Body of pancreas (tissue), 4 donors: ENCODE measurements around the gene CTSD. TPM values are rescaled to one million over a fixed set of nuclear protein-coding genes. Genes with fewer than 3 reads are reported as not detected.

ENCODE experiments used
- ATAC-seq: fragments of 150-250 bp; one replicate; pipeline ENCODE4 v1.9.1; 2016
- DNase-seq, 4 donors: peaks; one replicate each; pipeline ENCODE4 v3.0.0-alpha.2; 2019
- H3K27ac ChIP-seq, 4 donors: fragments of 200-600 bp; sonication (generic); 1 replicate in 3 of 4; 2 replicates in 1 of 4; pipeline versions ENCODE4 v1.5.1 to v1.6.1; 2016 to 2019; ENCODE audit warnings: mild to moderate bottlenecking in 1 of 4, mixed read lengths in 1 of 4, moderate library complexity in 1 of 4
- H3K27me3 ChIP-seq, 2 donors: fragments of 200-600 bp; sonication (generic); one replicate each; pipeline ENCODE4 v1.6.0; 2016; ENCODE audit warnings: mild to moderate bottlenecking in 1 of 2
- H3K36me3 ChIP-seq, 2 donors: fragments of 200-600 bp; sonication (generic); replicated peaks in 1 of 2; 2 replicates each; pipeline ENCODE4 v1.5.1; 2016; ENCODE audit warnings: low read depth in 2 of 2; ENCODE audit not compliant: insufficient read depth in 1 of 2
- H3K4me1 ChIP-seq: fragments of 200-600 bp; sonication (generic); one replicate; pipeline ENCODE4 v1.6.0; 2016
- H3K4me3 ChIP-seq, 2 donors: fragments of 200-600 bp; sonication (generic); 1 replicate in 1 of 2; 2 replicates in 1 of 2; pipeline ENCODE4 v1.5.1; 2016 to 2019
- H3K9me3 ChIP-seq, 3 donors: fragments of 200-600 bp; sonication (generic); 1 replicate in 2 of 3; 2 replicates in 1 of 3; pipeline ENCODE4 v1.5.1; 2016
- POLR2A ChIP-seq, 3 donors: fragments of 450-650 bp; IDR thresholded peaks; one replicate each; pipeline ENCODE4 v1.6.1; 2016; ENCODE audit warnings: antibody characterized with exemption in 3 of 3, mild to moderate bottlenecking in 2 of 3
- WGBS, 2 donors: methylation state at CpG; one replicate each; pipeline ENCODE4 v1.1.5; 2017; 5-methylcytosine and 5-hydroxymethylcytosine counted together
- intact Hi-C: fragments of 100-400 bp; cut with DNase I; formaldehyde crosslinking; loops from one replicate; pipeline ENCODE4 v1.15.1; 2023
- total RNA-seq, 2 donors: library from RNA; depleted of rRNA; stranded (reverse); fragments of >200 nt; gene quantifications; one replicate each; pipeline ENCODE4 v1.1.0, GENCODE V29; 2016
- TF ChIP-seq, protein P1 (sequence below), 7 experiments: fragments of 450-650 bp in 4 of 7; fragments of 200-600 bp in 3 of 7; sonication (generic) in 3 of 7; IDR thresholded peaks; one replicate each; pipeline ENCODE4 v1.5.1; 2016 to 2019; ENCODE audit warnings: antibody characterized with exemption in 7 of 7

Gene CTSD
- total RNA-seq, 2 donors from 2014 or later = 214 to 255 TPM

DNA sequence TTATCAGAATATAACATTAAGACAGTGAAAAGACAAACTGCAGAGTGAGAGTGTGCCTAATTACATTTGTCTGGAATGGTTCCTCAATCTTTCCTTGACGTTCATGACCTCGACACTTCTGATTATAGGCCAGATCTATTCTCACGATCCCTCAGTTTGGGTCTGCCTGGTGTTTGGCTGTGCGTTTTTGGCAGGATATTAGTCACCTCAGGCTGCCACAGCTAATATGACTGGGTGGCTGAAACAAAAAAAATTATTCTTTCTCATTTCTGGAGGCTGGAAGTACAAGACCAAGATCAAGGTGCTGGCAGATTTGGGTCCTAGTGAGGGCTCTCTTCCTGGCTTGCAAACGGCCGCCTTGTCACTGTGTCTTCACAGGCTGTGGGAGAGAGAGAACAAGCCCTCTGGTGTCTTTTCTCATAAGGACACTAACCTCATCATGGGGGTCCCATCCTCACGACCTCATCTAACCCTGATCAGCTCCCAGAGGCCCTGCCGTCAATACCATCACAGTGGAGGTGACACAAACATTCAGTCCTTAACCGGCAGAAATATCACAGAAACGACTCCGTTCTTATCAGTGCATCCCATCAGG lies 36.5 kb downstream of the CTSD start:
- Histone ChIP-seq H3K27me3 (no peaks in the 10 kb centered on the region), H3K4me3 (no peak overlapping the region), H3K4me1 (no peaks in the 10 kb centered on the region), H3K36me3 (no peaks in the 10 kb centered on the region), H3K9me3 (no peaks in the 10 kb centered on the region), H3K27ac (no peak overlapping the region)
- DNase-seq (no peak), ATAC-seq (no peak)
- intact Hi-C loops = no loop called here
- TF ChIP-seq, protein P1, sequence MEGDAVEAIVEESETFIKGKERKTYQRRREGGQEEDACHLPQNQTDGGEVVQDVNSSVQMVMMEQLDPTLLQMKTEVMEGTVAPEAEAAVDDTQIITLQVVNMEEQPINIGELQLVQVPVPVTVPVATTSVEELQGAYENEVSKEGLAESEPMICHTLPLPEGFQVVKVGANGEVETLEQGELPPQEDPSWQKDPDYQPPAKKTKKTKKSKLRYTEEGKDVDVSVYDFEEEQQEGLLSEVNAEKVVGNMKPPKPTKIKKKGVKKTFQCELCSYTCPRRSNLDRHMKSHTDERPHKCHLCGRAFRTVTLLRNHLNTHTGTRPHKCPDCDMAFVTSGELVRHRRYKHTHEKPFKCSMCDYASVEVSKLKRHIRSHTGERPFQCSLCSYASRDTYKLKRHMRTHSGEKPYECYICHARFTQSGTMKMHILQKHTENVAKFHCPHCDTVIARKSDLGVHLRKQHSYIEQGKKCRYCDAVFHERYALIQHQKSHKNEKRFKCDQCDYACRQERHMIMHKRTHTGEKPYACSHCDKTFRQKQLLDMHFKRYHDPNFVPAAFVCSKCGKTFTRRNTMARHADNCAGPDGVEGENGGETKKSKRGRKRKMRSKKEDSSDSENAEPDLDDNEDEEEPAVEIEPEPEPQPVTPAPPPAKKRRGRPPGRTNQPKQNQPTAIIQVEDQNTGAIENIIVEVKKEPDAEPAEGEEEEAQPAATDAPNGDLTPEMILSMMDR (IDR thresholded peaks at IDR 0.05) = no peak
- TF ChIP-seq POLR2A (IDR thresholded peaks at IDR 0.05) = no peak
- WGBS, 2 donors = 35 to 37% methylated on average over 11 of the region's 11 CpGs

DNA sequence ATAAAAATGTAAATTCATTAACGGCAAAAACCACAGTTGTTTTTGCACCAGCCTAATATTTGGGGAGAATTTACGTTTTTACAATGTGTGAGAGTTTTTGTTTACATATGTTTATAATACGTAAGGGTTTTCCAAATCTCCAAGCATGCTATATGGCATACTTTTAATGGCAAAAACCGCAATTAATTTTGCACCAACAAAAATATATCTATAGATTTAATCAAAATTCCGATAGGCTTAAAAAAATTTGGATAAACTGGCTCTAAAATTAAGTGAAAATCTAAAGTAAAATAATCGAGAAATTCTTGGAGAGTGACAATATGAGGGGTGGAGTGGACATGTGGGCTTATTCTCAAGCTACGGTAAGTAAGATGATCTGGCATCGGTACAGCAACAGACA lies 43.9 kb downstream of the CTSD start:
- 51 to 67% methylated on average over 8 of the region's 8 CpGs for WGBS, 2 donors
- intact Hi-C loops = no loop called here
- DNase-seq (no peak), ATAC-seq (no peak)
- Histone ChIP-seq H3K27ac (no peak overlapping the region), H3K27me3 (no peaks in the 10 kb centered on the region), H3K36me3 (no peaks in the 10 kb centered on the region), H3K4me3 (peak overlapping the region in 1 of 2 donors; percentile 7), H3K4me1 (no peaks in the 10 kb centered on the region), H3K9me3 (no peaks in the 10 kb centered on the region)
- TF ChIP-seq POLR2A (IDR thresholded peaks at IDR 0.05) = no peak
- TF ChIP-seq, protein P1 (IDR thresholded peaks at IDR 0.05) = no peak

DNA sequence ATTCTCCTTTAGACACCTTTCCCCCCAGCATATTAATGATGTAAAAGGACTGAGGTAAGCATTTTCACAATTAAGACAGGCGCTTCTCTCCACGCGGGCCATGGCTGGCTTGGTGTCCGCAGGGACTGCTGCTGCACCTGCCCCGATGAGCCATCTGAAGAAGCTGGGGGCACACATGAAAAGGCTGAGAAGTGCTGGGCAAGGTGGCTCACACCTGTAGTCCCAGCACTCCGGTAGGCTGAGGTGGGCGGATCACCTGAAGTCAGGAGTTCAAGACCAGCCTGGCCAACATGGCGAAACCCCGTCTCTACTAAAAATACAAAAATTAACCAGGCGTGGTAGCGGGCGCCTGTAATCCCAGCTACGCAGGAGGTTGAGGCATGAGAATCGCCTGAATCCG lies 45.4 kb downstream of the CTSD start:
- Histone ChIP-seq H3K27me3 (no peaks in the 10 kb centered on the region), H3K9me3 (no peaks in the 10 kb centered on the region), H3K36me3 (no peaks in the 10 kb centered on the region), H3K4me1 (no peaks in the 10 kb centered on the region), H3K4me3 (no peak overlapping the region), H3K27ac (no peak overlapping the region)
- ATAC-seq = no peak
- intact Hi-C loops = no loop called here
- 86 to 93% methylated on average over 15 of the region's 15 CpGs for WGBS, 2 donors
- DNase-seq = no peak
- TF ChIP-seq POLR2A (IDR thresholded peaks at IDR 0.05) = no peak
- TF ChIP-seq, protein P1 (IDR thresholded peaks at IDR 0.05) = no peak

DNA sequence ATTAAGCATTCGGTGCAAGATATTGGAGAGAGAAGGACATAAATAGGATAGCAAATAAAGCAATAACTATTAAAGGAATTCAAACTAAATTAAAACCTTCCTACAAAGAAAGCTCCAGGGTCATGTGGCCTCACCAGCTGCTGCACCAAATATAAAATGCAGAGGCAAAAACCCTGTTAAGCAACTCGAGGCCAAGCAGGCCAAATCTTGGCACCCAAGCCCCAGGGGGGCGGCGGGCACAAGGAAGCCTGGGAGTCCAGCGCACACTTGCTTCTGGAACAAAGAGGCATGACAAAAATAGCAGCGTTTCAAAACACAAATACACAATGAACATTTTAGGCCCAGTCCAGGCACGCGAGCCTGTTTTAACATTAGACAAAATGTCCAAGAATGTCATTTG lies 46.0 kb downstream of the CTSD start:
- Histone ChIP-seq H3K4me1 (no peaks in the 10 kb centered on the region), H3K9me3 (no peaks in the 10 kb centered on the region), H3K27ac (no peak overlapping the region), H3K4me3 (no peak overlapping the region), H3K36me3 (no peaks in the 10 kb centered on the region), H3K27me3 (no peaks in the 10 kb centered on the region)
- intact Hi-C loops = no loop called here
- DNase-seq (no peak), ATAC-seq (no peak)
- TF ChIP-seq, protein P1 (IDR thresholded peaks at IDR 0.05) = no peak
- TF ChIP-seq POLR2A (IDR thresholded peaks at IDR 0.05) = no peak
- WGBS, 2 donors = 77% methylated on average over 8 of the region's 8 CpGs
